Duodenal mucosa (tissue), 2 donors: ENCODE measurements around the gene SPI1.

ENCODE experiments used
- H3K27ac ChIP-seq: one replicate; pipeline ENCODE4 v1.7.0; 2013; ENCODE audit warnings: low read depth, low read length
- H3K27me3 ChIP-seq, 2 donors: one replicate each; pipeline ENCODE4 v1.7.0; 2013; ENCODE audit warnings: low read length in 2 of 2, control low read depth in 1 of 2; ENCODE audit not compliant: insufficient read depth in 2 of 2, control insufficient read depth in 1 of 2
- H3K36me3 ChIP-seq, 2 donors: one replicate each; pipeline ENCODE4 v1.7.0; 2013; ENCODE audit warnings: low read length in 2 of 2, control low read depth in 1 of 2; ENCODE audit not compliant: insufficient read depth in 2 of 2, control insufficient read depth in 1 of 2
- H3K4me1 ChIP-seq, 2 donors: one replicate each; pipeline ENCODE4 v1.7.0; 2013; ENCODE audit warnings: low read length in 2 of 2, control low read depth in 1 of 2; ENCODE audit not compliant: insufficient read depth in 2 of 2, control insufficient read depth in 1 of 2
- H3K4me3 ChIP-seq, 2 donors: one replicate each; pipeline ENCODE4 v1.7.0; 2013; ENCODE audit warnings: low read length in 2 of 2, low read depth in 1 of 2
- H3K9ac ChIP-seq, 2 donors: one replicate each; pipeline ENCODE4 v1.7.0; 2013; ENCODE audit warnings: low read length in 2 of 2, low read depth in 1 of 2
- H3K9me3 ChIP-seq, 2 donors: one replicate each; pipeline ENCODE4 v1.7.0; 2013; ENCODE audit warnings: low read length in 2 of 2, control low read depth in 1 of 2; ENCODE audit not compliant: control insufficient read depth in 1 of 2

SPI1 gene

DNA sequence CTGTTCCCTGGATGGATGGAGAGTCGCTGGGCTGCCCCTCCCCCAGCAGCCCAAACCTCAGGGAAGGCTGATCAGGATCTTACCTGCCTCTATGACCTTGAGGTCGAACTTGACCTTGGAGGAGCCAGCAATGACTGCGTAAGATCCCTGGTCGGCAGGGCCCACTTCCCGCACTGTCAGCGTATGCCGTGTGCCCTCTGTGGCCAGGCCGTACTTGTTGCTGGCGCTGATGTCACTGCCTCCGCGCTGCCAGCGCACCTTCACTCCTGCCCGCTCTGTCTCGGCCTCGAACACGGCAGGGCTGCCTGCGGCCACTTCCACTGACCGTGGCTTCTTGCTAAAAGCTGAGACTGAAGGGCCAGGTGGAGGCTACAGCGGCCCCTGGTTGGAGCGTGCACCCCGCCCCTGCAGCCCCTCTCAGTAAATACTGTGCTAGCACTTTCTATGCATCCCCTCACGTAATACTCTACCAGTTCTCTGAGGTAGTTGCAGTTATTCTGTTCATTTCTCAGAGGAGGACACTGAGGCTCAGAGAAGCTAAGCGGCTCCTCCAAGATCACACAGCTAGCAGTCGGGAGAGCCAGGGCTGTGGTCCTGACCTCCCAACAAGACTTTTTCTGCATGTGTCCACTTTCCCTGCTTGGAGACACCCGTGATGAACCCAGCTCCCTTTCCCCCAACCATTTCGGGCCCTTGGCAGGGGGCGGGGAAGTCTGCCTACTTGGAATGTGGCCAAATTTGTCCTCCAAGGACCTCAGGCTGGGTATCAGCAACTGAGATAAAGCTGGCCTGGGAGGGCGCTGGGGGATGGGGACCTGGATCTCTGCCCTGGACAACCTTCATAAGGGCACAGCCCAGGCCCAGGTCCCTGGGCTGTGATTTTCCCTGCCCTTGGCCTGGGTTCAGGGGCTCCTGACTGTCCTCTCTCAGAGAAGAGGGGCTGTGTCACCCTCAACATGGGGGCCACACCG lies 26.9 kb downstream of the SPI1 start:
- H3K4me3 ChIP-seq = no peak overlapping the region
- no peaks in the 10 kb centered on the region for H3K36me3 ChIP-seq
- no peaks in the 10 kb centered on the region for H3K9me3 ChIP-seq
- H3K4me1 ChIP-seq = peaks cover 2 to 3% of the 10 kb centered on the region in 2 donors
- no peaks in the 10 kb centered on the region for H3K27me3 ChIP-seq
- H3K9ac ChIP-seq = no peak overlapping the region
- no peak overlapping the region for H3K27ac ChIP-seq

DNA sequence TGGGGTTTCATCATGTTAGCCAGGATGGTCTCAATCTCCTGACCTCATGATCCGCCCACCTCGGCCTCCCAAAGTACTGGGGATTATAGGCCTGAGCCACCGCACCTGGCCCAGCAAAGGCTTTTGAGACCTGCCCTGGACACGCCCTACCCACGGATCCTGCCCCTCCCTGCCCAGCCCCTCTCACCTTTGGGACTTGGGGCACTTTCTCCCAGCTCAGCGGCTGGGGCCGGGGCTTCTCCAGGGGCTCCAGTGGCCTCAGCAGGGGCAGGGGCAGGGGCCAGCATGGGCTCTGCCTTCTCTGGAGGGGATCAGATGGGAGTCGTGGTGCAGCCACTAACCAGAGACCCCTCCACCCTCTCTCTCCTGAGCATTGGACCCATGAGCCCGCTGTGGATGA lies 28.0 kb downstream of the SPI1 start:
- Histone ChIP-seq H3K9ac (no peak overlapping the region), H3K36me3 (no peaks in the 10 kb centered on the region), H3K27me3 (no peaks in the 10 kb centered on the region), H3K4me1 (peaks cover 0 to 3% of the 10 kb centered on the region in 2 donors), H3K4me3 (no peak overlapping the region), H3K9me3 (no peaks in the 10 kb centered on the region), H3K27ac (no peak overlapping the region)

DNA sequence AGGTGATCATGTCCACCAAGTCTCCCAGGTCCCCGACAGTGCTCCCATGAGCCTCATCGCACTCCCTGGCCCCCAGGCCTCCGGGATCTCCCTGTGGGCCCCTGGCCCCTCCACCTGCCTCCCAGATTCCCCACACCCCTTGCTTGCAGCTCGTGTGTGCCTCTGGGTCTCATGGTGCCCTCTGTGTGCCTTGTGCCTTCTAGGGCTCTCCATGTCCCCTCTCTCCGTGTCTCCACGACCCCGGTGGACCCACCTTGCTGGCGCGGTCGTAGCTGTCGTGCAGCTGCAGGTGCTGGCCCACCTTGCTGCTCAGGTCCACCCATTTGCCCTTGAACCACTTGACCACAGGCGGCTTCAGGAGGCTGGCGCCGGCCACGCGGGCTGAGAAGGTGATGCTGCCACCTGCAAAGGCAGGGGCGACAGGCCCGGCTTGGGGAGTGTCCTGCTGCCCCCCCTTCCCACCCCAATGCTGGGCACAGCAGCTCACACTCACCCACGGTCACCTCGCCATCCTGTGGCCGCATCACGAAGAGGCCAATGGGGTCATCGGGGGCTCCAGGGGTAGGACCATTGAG lies 28.7 kb downstream of the SPI1 start:
- Histone ChIP-seq H3K27me3 (no peaks in the 10 kb centered on the region), H3K9ac (no peak overlapping the region), H3K36me3 (no peaks in the 10 kb centered on the region), H3K4me1 (peaks cover 0 to 3% of the 10 kb centered on the region in 2 donors), H3K27ac (no peak overlapping the region), H3K4me3 (no peak overlapping the region), H3K9me3 (no peaks in the 10 kb centered on the region)

DNA sequence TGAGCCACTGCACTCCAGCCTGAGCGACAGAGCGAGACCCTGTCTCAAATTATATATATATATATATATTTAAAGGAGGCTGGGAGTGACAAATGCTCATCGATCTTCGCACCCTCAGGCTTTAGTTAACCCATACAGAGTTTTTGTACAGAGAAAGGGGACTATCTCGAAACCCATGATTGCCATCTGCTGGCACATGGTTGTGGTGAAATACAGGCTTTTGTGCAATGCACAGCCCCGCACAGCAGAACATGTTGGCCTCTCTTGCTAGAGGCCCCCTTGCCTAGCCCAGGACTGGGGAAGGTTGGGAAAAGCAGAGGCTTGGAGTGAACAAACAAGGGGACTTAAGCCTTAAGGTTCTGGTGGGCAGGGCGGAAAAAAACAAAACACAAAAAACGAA lies 29.5 kb downstream of the SPI1 start:
- H3K4me3 ChIP-seq = no peak overlapping the region
- no peaks in the 10 kb centered on the region for H3K27me3 ChIP-seq
- no peaks in the 10 kb centered on the region for H3K36me3 ChIP-seq
- H3K9me3 ChIP-seq = no peaks in the 10 kb centered on the region
- H3K9ac ChIP-seq = no peak overlapping the region
- H3K27ac ChIP-seq = no peak overlapping the region
- peaks cover 0 to 3% of the 10 kb centered on the region in 2 donors for H3K4me1 ChIP-seq

DNA sequence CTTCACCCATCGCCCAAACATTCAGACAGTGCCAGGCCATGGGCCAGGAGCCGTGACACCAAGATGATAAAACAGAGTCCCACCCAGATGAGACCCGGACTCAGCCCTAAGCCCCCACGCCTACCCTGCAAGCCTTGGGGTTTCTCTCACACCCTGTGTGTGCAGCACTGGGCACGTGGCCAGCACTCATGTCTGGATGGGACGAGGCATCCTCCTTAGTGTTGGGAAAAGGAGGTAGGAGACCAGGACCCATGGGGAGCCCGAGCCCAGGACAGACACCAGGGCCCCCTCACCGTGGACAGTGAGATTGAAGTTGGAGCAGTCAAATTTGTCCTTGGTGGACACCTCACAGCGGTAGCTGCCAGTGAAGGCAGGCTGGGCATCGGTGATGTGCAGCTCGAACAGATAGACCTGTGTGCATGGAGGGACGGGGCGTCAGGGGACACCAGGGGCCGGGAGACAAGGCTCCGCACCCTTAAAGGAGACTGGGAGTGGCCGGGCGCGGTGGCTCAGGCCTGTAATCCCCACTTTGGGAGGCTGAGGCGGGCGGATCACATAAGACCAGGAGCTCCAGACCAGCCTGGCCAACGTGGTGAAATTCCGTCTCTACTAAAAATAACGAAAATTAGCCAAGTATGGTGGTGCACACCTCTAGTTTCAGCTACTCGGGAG lies 30.1 kb downstream of the SPI1 start:
- Histone ChIP-seq H3K4me1 (peaks cover 0 to 3% of the 10 kb centered on the region in 2 donors), H3K36me3 (no peaks in the 10 kb centered on the region), H3K27me3 (no peaks in the 10 kb centered on the region), H3K9ac (no peak overlapping the region), H3K9me3 (no peaks in the 10 kb centered on the region), H3K27ac (no peak overlapping the region), H3K4me3 (no peak overlapping the region)

DNA sequence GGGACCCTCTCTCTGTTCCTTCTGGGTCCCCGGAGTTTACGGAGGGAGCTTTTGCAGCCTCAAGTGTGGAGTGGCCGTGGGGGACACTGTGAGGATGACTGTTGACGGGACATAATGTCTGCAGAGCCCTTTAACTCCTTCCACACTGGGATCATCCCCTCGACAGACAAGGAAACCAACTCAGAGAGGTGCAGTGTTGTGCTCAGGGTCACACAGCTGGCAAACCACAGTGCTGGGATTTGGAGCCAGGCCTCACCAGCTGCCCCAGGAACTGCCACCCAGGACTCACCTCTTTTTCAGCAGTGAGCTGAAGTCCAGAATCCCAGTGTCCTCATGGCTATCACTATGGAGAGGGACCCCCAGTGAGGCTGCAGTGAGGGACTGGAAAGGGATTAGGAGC lies 31.2 kb downstream of the SPI1 start:
- peaks cover 0 to 3% of the 10 kb centered on the region in 2 donors for H3K4me1 ChIP-seq
- no peak overlapping the region for H3K4me3 ChIP-seq
- H3K36me3 ChIP-seq = no peaks in the 10 kb centered on the region
- H3K9me3 ChIP-seq = no peaks in the 10 kb centered on the region
- H3K27ac ChIP-seq = no peak overlapping the region
- H3K27me3 ChIP-seq = no peaks in the 10 kb centered on the region
- H3K9ac ChIP-seq = no peak overlapping the region

DNA sequence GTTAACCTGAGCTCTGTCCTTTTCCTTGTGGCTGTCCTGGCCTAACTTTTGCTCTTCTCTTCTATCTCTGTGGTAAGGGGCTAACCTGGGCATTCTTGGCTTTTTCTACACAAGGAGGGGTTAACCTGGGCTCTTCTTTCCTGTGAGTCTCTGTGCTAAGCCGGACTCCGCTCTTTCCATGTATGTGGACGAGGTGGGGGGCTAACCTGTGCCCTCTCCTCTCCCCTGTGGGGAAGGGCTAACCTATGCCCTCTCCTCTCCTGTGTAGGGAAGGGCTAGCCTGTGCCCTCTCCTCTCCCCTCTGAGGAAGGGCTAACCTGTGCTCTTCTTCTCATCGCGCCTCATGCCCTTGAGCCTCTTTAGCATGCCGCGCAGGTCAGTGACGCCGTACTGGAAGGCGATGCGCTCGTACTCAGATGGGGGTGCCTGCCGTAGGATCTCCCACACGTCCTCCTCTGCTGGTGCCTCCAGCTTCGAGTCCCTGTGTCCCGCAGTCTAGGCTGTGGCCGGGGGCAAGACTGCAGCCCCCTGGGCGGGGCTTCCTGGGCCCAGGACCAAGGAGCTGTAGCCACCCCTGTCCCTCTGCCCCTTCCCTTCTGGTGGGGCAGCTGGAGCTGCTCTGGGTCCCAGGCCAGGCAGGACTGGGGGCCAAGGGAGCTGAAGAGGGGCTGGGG lies 32.3 kb downstream of the SPI1 start:
- no peaks in the 10 kb centered on the region for H3K4me1 ChIP-seq
- no peak overlapping the region for H3K4me3 ChIP-seq
- H3K9me3 ChIP-seq = no peaks in the 10 kb centered on the region
- H3K27me3 ChIP-seq = no peaks in the 10 kb centered on the region
- no peaks in the 10 kb centered on the region for H3K36me3 ChIP-seq
- no peak overlapping the region for H3K9ac ChIP-seq
- no peak overlapping the region for H3K27ac ChIP-seq

DNA sequence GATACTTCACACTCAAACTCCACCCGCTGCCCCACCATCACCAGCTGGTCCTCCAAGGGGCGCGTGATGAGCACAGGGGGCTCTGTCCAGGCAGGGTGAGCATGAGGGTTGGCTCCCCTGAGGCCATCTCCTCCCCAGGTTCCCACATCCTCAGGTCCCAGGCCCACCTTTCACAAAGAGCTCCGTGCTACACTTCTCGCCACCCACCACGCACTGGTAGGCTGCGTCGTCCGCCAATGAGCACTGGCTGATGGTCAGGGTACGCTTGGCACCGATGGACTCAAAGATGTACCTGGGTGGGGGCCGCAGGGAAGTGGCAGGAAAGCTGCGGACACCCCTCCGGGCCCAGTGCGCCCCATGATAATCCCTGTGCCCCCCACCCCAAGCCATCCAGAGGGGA lies 35.5 kb downstream of the SPI1 start:
- Histone ChIP-seq H3K4me1 (no peaks in the 10 kb centered on the region), H3K9ac (no peak overlapping the region), H3K36me3 (no peaks in the 10 kb centered on the region), H3K27me3 (no peaks in the 10 kb centered on the region), H3K27ac (no peak overlapping the region), H3K4me3 (no peak overlapping the region), H3K9me3 (no peaks in the 10 kb centered on the region)

DNA sequence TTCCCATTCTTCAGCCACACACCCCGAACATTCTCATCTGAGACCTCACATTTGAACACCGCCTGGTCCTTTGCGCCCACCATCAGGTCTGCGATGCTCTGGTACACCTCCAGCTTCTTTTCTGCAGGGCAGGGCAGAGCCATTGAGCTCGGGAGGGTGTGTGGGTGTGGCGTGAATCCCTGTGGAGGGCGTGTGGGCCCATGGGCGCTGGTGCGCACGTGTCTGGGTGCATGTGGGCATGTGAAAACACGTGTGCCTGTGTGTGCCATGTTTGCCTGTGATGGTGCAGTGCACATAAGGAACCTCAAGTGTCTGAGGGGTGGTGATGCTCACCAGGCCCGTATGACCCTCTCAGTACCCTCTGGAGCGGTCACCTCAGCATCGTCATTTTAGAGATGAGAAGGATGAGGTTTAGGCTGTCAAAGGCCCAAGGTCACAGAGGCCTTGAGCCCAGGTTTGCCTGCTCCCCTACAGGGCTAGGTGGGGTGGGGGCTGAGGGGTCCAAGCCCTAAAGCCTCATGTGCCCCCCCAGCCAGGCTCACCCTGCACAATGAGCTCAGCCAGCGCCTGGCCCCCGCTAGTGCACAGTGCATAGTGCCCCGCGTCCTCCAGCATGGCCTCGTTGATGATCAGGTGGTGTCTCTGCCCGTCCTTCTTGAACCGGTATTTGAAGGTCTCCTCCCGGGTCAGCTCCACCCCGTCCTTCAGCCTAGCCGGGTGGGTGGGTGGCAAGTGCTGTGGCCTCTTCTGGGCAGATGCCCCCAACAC lies 36.1 kb downstream of the SPI1 start:
- H3K4me3 ChIP-seq = no peak overlapping the region
- no peak overlapping the region for H3K9ac ChIP-seq
- no peaks in the 10 kb centered on the region for H3K36me3 ChIP-seq
- H3K27ac ChIP-seq = no peak overlapping the region
- no peaks in the 10 kb centered on the region for H3K9me3 ChIP-seq
- H3K4me1 ChIP-seq = no peaks in the 10 kb centered on the region
- H3K27me3 ChIP-seq = no peaks in the 10 kb centered on the region
